Activated CD8-positive, alpha-beta memory T cell treated with anti-CD3 and anti-CD28 coated beads for 48 hours (primary cell): ENCODE results near the gene CAV1.

Experiments used
- DNase-seq, 3 experiments: peaks; one replicate each; pipeline ENCODE4 v3.0.0-alpha.2; 2020; ENCODE audit warnings: low read depth in 2 of 3, low spot score in 2 of 3

The CAV1 gene

DNA sequence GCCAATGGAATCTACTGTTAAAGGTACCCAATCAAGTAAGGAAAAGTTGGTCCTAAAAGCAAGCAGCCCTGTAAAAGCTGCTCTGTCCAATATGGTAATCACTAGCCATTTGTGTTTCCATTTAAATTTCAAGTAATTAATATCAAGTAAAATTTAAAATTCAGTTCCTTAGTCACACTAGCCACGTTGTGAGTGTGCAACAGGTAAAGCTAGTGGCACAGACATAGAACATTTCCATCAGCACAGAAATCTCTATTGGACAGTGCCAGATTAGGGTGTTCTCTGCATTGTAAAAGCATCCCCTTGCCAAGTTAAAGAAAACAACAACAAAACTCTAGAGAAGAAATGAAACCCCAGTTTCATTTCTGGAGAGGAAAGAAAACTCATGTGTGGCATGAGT is 4.4 kb downstream of the CAV1 start:
- no peak for DNase-seq

DNA sequence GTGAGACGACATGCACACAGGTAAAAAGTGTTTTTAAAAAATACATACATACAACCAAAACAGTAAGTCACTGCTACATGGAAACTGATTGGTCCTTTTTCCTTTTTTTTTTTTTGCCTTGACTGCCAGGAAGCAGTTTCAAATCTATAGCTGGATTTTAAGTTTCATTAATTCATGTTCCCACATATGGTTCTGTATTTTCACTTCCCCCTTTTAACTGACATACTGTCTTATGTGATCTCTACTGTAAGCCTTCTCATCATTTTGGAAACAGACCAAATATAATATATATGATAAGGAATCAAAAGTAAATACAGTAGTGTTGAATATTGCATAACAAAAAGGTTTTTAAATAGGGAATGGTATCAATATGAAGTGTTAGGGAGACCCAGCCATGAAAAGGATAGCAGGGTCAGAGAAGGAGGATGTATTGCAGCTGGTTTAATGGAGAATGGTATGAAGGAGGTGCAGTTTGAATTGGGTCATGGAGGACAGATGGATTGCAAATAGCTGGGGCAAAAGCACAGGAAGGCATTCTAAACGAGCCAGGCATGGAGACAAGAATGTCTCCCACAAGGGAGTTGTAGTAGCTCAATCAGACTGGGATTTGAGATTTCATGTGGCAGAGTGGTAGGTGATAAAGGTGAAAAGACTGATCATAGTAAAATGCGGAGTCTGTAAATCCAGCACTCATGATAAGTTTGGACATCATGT is 5.4 kb downstream of the CAV1 start:
- no peak for DNase-seq

DNA sequence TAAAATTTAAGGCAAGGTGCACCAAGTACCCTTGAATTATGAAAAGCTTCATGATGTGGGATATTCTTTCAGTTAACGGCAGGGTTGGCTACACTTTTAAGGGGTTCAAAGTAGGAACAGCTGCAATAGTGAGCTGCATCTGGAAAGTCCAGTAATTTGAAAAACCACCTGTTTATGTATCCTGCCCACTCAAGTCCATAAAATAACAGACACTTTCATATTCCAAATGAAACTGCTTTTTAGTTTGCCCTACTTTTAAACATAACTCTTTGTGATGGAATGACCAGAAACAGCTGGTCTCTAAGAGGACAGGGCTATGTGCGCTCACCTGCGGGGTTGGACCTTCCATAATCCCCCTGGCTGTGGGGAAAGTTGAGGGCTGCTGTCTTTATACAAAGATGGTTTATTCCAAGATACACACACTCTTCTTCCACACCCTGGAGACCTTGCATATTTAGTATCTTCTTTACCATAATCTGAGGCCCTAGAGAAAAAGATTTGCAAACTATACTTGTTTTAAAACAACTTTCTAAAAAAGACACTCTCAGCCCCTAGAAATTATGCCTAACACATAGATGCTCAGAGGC is 7.4 kb downstream of the CAV1 start:
- DNase-seq = no peak

DNA sequence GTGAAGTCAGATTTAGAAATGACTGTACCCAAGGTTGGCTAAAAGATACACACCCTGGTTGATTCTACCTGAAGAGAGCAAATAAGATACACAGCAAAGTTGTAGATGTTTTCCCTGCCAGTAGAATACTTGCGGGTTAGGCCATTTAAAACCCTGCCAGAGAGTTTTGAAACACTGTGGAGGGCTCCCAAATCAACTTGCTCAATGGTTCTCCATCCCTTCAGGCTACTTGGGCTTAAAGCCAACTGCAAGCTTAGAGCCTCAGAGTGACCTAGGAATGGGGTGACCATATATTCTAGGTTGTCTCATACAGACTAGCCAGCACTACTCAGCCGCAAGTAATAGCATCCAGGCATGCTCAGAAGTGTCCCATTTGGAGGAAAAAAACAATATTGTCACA is 10.0 kb downstream of the CAV1 start:
- no peak for DNase-seq

DNA sequence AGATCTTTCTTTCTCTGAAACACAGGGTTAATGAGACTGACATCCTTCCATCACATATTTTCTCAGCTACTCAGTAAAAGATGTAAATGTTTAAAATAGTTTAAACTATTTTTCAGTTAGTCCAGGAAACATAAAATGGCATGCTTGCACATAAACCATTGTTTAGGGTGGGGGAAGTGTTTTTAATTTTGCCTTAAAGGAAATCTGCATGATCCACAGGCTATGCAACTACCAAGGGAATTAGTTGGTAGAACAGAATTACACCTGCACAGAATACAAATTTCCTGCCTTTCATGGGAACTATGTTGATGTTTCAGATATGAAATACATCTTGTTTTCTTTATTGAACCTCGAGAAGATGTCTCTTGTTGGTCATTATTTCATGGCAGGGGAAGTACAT is 10.6 kb downstream of the CAV1 start:
- DNase-seq = no peak

DNA sequence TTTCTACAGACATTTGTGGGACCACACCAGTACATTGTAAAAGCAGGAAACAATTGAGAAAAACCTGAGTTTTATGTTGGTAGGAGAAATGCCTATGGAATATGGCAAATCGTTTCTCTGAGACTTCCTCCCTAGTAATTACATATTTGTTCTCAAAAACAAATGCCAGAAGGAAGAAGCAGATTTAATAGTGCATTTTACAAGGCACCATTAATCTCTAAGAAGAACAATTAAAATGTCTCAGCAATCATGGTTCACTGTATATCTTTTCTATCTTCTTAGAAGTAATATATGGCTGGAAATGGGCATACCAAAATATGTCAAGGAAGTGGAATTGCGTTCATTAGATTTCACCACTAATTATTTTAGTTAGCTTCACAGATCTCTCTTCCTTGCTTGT is 13.3 kb downstream of the CAV1 start:
- no peak for DNase-seq

DNA sequence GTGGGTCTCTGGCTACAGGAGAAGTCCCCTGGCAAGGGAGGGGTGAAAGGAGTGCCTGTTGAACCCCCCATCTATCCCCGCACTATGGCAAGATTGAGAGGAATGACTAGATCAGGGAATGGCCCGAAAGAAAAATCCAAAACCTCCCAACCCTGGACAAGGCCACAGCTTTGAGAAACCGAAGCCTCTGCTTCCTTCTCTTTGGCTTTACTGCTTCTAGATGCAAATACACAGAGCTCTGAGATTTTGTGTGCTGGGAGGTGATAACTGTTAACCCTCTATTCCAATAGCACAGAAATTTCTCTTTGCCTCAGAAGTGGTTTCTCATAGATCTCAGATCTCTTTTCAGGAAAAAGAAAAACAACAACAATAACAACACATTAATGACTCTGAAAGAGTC is 15.0 kb downstream of the CAV1 start:
- DNase-seq = no peak

DNA sequence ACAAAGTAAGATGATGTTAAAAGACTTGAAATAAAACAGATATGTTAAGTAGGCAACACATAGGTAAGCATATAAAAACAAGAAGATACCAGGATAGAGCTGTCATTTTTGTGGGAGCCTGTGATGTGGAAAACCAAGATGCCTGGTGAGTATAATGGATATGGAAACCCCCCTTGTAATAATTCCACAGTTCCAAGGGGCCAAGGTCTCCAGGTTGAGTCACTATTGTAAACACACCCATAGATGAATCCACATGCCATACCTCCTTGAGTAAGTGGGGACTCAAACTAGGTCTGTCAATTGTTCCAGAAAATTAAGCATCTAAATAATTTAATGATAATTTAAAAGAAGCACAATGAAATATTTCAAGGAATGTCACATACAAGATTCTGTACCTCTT is 15.9 kb downstream of the CAV1 start:
- no peak for DNase-seq

DNA sequence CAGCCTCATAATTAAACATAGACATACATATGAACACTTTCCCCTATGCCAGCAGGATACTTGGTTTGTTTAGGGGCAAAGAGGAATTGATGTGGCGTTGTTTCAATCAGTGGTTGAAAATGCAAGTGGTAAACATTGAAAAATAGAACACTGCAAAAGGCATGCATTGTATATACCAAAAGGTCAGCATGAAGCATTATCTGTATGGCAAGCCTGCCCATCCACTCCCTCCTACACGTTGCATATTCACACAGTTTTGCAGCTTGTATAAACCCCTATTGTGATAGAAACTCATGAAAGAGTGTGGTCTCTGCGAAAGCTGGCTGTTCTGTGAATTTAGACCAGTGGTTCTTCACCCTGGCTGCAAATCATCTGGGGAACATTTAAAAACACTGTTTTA is 17.1 kb downstream of the CAV1 start:
- no peak for DNase-seq

DNA sequence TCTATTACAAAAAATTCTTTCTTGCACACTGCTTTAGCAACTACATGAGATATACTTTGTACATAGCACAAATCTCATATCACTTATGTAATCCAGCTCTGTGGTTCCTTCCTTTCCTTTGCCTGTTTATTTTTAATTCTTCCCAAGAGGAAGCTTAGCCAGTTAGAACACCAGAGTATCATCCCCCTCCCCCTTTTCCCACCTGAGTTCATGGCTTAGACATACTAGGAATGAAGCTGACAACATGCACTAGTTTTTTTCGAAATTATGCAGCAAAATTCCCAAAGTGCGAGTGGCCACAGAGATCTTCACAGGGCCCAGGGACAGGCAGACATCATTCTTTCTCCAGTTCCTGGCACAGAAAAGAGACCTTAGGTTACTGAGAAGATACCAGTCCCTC is 17.8 kb downstream of the CAV1 start:
- DNase-seq = no peak

DNA sequence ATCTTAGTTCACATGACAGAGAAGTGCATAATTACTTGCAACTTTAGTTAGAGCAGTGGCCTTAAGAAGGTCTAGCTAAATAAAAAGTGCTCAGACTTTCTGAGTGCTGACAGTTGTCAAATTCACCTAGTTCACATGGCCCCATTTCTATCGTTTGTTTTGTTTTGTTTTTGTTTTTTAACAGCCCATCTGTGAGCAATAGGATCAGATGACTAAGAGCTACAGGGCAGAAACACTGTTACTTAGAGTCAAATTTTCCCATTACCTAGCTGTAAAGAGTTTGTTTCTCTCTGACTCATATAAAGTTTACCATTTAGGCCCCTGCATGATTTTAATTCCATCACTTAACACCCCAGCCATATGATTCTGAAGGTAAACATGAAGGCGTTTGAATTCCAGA is 18.8 kb downstream of the CAV1 start:
- no peak for DNase-seq

DNA sequence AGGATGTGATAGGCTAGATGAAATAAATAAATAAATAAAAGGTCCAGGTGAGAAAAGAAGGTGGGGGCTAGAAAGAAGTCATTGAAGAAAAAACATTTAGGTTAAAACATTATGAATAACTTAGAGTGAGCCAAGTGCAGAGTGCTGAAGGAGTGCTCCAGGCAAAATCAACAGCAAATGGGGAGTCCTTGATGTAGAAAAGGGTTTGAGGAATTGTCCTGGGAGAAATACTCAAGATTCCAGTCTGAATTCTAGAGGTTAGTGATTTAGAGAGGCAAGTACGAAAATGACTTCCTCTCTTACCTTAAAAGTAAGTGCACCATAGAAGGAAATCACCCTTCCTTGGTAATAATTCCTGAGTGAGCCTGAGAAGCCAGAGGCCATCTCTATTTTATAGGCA is 19.7 kb downstream of the CAV1 start:
- no peak for DNase-seq

DNA sequence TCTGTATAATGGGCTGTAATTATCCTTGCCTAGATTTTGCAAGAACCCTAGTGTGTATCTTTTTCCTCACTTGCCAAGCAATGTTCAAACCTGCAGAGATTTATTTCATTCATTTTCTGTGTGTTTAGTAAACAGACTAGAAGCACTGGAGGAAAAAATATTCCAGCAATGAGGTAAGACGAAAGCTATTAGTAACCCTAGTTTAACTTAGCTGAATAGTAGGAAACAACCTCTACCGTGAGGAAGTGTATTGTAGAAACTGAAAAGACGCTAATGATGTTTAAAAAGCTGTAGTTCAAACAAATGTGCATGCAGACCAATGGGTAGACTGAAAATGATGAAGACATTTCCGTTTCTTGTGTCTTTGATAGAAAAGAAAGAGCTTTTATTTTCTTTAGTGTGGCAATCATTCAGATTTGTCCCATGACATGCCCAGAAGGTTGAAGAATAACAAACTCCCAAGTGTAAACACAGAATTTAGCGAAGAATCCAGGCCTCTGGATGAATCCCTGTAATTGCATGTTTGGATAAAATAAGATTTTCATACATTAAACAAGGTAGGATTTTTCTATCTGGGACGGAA is 20.7 kb downstream of the CAV1 start:
- DNase-seq = no peak

DNA sequence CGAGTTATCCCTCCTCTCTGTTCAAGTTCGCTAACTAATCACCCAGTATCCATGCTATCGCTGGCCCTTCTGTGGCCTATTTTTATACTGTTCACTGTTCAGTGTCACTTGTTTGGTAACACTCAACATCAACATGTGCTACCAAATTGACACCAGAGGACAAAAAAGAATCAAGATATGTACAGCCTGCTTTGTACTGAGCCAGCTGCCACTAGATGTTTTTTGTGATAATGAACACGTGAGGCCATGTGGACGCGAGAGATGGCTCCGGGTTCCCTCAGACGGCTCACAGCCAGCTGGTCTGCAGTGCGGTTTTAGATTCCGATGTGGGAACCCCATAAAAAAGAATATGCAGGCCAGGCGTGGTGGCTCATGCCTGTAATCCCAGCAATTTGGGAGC is 21.2 kb downstream of the CAV1 start:
- no peak for DNase-seq

DNA sequence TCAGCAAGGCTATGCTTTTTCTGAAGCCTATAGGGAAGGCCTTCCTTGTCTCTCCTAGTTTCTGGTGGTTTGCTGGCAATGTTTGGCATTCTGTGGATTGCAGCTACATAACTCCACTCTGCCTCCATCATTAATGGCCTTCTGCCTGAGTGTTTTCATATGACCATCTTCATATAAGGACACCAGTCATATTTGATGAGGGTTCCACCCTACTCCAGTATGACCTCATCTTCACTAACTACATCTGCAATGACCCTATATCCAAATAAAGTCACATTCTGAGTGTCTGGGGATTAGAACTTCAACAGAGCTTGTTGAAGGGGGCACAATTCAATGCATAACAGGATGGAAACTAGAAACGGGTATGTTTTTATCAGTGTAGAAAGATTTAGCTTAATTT is 22.1 kb downstream of the CAV1 start:
- DNase-seq = no peak

DNA sequence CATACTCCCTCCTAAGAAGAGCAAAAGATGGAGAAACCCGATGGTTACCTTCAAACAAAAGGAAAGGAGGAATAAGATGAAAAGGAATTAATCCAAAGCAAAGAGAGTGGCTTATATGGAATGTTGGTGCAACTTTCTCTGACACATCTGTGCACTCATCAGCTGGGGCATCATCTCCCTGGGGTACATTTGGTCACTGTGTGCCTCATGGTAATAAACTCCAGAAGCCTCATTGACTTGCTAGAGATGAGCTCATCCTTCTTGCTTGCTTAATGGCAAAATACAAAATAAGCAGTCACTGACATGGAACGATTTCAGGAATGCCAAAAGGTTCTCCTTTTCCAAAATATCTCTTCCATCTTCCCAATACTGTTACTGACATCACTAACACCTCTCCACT is 22.5 kb downstream of the CAV1 start:
- DNase-seq = no peak

DNA sequence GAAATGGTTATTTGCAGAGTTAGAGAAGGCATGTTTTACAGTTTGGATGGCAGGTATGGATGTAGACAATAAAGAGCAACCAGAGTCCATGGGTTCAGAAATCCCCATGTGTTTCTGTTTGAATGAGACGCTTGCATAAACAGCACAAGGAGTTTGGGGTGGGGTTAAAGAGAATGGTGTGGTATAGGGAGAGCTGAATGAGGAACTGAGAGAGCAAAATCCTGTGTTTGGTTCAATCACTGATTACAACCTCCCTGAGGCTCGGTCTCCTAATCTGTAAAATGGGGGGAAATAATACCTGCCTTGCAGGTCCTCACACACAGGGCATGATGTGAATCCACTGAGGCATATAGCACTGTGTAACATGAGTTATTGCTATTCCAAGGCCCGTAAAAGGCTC is 23.7 kb downstream of the CAV1 start:
- DNase-seq = no peak

DNA sequence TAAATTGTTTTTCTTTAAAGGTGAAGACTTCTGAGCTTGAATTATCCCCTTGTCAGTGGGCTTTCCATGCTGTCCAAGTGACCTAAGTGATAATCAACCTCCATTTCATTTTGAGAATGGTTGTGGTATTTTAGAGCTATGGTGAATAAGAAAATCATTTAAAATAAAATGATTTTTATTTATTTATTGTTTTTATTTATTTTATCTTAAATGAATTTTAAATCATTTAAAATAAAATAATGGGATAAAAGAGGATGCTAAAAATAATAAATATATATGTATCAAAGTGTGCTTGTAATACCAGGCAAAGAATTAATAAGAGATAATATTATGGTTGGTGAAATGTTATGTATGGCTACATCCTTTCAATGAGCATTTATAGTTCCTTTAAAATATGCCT is 24.5 kb downstream of the CAV1 start:
- no peak for DNase-seq

DNA sequence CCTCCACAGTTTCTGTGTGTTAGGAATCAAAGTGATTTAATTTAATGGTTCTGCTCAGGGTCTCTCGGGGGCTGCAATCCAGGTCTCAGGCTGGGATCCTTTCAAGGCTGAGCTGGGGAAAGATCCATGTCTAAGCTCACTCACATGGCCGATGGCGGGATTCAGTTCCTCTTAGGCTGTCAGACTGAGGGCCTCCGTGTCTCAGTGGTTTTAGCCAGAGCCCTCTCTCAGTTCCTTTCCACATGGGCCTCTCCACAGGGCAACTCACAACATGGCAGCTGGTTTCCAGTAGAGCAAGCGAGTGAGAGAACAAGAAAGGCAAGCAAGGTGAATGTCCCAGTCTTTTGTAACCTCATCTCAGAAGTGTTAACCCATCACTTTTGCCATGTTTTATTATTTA is 26.9 kb downstream of the CAV1 start:
- no peak for DNase-seq

DNA sequence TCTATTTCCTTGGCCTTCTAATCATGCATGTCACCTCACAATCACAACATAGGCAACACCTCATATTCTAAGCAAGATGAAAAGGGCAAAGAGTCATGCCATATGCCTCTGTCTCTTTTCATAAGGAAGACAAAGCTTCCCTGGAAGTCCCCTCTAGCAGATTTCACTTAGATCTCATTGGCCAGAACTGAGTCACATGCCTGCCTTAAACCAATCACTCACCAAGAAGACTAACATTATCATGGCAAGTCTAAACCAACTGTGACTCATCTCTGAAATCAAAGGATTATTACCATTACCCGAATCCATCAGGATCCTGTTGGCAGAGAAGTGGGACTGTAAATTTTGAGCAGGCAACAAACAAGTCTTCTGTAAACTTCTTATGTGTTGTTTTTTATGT is 27.8 kb downstream of the CAV1 start:
- no peak for DNase-seq

DNA sequence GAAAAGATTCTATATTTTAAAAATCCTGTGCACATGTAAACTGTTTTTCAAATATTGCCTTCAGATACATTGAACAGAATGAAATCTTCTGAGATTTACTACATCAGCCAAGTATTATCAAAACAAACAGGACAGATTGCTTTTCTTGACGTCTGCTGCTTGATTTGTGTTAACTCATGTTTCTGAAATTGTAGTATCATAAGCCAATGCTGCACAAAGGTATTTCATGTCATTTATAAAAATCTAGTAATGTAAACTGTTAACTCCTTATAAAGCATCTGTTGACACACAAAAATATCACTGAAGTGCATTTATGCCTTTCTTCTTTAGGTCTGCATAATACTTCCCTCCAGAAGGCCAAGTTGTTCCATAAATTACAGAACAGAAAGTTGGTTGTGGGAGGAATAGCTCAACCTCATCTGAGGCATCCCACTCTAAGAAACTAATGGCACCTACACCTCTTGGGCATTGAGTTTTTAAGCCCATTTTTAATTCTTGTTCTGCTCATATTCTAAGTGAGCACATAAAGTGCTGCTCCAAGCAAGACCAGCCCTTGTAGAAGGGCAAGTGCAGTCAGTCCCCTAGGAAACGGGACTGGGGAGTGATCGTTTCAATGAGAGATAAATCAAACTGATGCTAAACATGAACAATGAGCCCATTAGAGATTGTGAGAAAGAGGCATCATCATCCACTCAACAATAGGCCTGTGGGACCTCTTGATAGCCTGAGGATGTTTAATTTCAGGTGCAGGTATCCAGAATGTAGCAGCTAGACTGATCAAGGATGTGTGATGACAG is 28.5 kb downstream of the CAV1 start:
- no peak for DNase-seq

DNA sequence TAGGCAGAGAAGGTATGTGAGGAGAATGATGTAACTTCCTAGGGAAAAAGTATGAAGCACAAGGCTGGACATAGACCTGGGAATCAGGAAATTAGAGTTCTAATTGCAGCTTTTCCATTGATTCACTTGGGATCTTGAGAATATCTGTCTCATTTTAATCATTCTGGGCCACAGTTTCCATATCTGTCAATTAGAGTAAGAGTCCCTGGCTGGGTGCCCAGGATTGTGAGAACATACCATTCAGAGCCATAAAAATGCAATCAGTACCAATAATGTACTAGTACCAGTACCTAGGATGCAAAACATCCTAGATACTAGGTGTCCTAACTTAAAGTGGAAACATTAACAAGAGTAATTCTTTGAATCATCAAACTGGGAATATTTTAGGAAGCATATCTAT is 29.6 kb downstream of the CAV1 start:
- no peak for DNase-seq
